DMS53 (cell line): ENCODE measurements around the gene AXIN1.
"Not testable (repeated sequence)": the region's sequence is repeated elsewhere in the genome, so short reads cannot be mapped to it uniquely, and the experiment has no call there.

Experiments used
- DNase-seq: peaks from one replicate; lab custom pipeline; 2025; lab: John Stamatoyannopoulos, UW

Gene AXIN1

GRCh38 chr16:354291-354881, 1.9 kb upstream of the AXIN1 start:
- no peak for DNase-seq

GRCh38 chr16:353404-354290, 1.1 kb upstream of the AXIN1 start:
- peak; percentile 14 for DNase-seq

- peak; percentile 62 for DNase-seq
Measured at GRCh38 chr16:351804-352520, 561 bp downstream of the AXIN1 start.

- DNase-seq: no peak
Measured at GRCh38 chr16:350203-350602, 2.3 kb downstream of the AXIN1 start.

- DNase-seq: no peak
Measured at GRCh38 chr16:349211-349610, 3.3 kb downstream of the AXIN1 start.

GRCh38 chr16:348495-348894, 4.0 kb downstream of the AXIN1 start:
- DNase-seq: not testable (repeated sequence)

GRCh38 chr16:347203-347602, 5.3 kb downstream of the AXIN1 start:
- no peak for DNase-seq

- DNase-seq: no peak
Measured at GRCh38 chr16:346587-346986, 5.9 kb downstream of the AXIN1 start.

GRCh38 chr16:345772-346171, 6.8 kb downstream of the AXIN1 start:
- no peak for DNase-seq

- no peak for DNase-seq
Measured at GRCh38 chr16:342455-343213, 9.9 kb downstream of the AXIN1 start.

GRCh38 chr16:341974-342336, 10.6 kb downstream of the AXIN1 start:
- DNase-seq: not testable (repeated sequence)

GRCh38 chr16:341095-341973, 11.2 kb downstream of the AXIN1 start:
- DNase-seq: not testable (repeated sequence)

- no peak for DNase-seq
Measured at GRCh38 chr16:340370-341091, 12.0 kb downstream of the AXIN1 start.

GRCh38 chr16:339680-340079, 12.8 kb downstream of the AXIN1 start:
- no peak for DNase-seq

GRCh38 chr16:337975-338575, 14.4 kb downstream of the AXIN1 start:
- no peak for DNase-seq

- no peak for DNase-seq
Measured at GRCh38 chr16:337437-337836, 15.1 kb downstream of the AXIN1 start.

- no peak for DNase-seq
Measured at GRCh38 chr16:336269-336668, 16.3 kb downstream of the AXIN1 start.

- DNase-seq: not testable (repeated sequence)
Measured at GRCh38 chr16:334861-335632, 17.5 kb downstream of the AXIN1 start.

- DNase-seq: not testable (repeated sequence)
Measured at GRCh38 chr16:334164-334832, 18.2 kb downstream of the AXIN1 start.
